ENCODE results near the gene ARHGEF18.
A peak's percentile ranks its signal among the peaks of the same experiment; 100 is the strongest.
"Not testable (repeated sequence)": the region's sequence is repeated elsewhere in the genome, so short reads cannot be mapped to it uniquely, and the experiment has no call there.

The ARHGEF18 gene

DNA sequence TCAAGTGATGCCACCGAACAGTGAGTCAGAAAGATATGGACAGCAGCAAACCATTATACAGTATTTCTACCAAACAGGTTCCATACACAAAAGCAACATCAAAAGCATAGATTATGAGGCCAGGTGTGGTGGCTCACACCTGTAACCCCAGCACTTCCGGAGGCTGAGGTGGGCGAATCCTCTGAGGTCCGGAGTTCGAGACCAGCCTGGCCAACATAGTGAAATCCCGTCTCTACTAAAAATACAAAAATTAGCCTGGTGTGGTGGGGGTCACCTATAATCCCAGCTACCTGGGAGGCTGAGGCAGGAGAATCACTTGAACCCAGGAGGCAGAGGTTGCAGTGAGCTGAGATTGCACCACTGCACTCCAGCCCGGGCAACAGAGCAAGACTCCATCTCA, 1.7 kb upstream of the ARHGEF18 start:
- DNase-seq (ENCODE audit: low read depth): not testable (repeated sequence)

DNA sequence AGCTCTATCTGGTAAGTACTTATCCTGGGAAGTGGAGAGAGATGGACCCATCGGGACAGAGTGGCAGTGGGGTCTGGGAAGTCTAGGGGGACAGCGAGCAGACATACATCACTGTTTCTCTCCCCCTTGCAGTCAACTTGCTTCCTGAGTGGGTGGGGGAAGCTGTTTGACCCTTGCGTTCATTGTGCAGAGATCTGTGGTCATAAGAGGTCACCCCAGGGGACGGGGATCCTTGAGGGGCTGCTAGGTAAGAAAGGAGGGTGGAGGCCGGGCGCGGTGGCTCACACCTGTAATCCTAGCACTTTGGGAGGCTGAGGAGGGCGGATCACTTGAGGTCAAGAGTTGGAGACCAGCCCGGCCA, 474 bp downstream of the ARHGEF18 start:
- no peak for DNase-seq (ENCODE audit: low read depth)

DNA sequence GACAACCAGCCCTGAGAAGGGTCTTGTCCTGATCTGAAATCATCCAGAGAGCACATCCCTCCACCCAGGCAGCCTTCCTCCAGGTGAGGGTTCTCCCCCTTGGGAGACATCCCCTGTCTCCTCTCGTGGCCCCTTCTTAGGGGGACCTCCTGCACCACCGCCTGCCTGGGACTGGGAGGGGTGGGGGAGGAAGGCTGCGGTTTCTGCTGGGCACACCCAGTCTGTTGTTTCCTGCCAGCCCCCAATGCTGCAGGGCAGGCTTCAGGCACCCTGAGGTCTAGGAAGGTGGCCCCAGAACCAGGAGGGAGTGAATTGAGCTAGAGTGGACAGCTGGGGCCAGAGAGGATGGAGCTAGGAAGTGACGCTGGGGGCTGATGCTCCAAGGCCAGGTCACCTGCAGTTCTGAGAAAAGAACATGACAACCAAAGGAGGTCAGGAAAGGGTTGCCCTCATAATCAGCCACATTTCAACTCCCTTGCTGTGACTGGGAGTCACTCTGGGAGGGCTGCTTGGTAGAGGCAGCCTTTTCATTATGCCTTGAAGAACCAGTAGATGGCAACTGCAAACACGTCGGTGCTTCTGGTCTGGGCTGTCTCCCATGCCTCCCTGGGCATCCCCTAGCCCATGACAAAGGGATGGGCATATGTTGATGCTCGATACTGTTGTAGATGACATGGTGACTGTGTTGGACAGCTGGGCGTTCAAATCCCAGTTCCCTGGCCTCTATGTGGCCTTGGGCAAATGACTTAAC, 1.4 kb downstream of the ARHGEF18 start:
- DNase-seq (ENCODE audit: low read depth): no peak

DNA sequence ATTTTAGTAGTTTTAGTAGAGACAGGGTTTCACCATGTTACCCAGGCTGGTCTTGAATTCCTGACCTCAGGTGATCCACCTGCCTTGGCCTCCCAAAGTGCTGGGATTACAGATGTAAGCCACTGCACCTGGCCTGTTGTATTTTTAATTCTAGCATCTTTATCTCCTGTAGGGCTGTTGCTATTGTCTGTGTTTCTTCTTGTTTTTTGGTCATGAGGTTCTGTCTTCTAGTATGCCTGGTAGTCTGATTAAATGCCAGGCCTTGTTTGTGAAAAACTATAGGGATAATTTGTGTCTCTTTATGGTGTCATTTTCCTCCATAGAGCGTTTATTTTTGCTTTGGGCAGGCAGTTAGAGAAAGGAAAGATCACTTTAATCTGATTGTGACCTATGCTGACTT, 3.1 kb downstream of the ARHGEF18 start:
- DNase-seq (ENCODE audit: low read depth): no peak

DNA sequence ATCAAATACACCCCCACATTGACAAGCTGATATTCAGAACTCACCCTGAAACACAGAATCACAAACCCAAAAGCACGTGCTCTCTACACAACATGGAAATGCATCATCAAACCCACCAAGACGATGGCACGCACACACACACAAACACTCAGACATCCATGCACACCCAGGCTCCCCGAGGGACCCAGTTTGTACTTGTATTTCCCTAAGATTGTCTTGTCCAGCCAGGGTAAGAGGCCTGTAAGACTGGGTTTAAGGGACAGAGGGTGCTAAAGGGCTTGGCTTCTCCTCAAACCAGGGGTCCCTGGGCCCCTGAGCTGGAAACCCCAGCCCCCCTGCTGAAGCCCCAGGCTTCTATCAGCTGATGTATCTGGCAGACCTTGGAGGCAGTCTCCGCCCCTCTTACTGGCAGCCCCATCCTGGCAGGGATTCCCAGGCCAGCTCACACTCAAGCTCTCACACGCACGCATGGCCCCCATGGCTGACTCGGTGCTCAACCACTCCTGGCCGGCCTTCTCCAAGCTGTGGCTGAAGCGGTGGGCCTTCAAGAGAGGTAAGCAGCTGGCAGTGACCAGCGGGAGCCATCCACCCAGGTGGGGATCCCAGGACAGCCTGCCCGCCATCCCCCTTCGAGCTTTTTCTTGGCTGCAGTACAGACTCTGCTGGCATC, 6.5 kb downstream of the ARHGEF18 start:
- no peak for DNase-seq (ENCODE audit: low read depth)

DNA sequence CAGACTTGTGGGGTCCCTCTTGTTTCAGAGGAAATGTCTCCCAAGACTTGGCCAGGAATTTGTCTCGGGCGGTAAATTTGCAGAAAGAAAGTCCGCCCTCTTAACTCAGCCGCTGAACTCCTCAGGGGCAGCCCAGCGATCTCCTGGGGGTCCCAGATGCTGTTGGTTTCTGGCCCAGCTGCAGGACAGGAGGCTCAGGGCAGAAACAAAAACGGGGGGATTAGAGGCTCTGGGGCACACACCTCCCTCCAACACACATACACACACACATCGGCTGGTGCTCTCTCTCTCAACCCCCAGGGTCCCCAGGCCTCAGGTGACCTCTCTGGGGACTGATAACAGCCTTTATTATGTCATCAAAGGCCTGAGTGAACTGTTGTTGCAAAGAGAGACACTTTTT, 7.1 kb downstream of the ARHGEF18 start:
- no peak for DNase-seq (ENCODE audit: low read depth)

- DNase-seq (ENCODE audit: low read depth): no peak
Measured at GRCh38 chr19:7356899-7357627, 8.3 kb downstream of the ARHGEF18 start.

DNA sequence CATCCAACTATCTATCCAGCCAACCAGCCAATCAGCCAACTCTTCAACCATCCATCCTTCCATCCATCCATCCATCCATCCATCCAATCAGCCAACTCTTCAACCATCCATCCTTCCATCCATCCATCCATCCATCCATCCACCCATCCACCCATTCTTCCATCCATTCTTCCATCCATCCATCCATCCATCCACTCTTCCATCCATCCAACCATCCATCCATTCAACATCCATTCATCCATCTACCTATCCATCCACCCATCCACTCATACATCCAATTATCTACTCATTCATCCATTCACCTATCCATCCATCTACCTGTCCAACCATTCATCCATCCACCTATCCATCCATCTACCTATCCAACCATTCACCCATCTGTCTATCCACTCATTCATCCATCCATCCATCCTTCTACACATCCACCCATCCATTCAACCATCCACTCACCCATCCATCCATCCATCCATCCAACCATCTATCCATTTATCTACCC, 9.4 kb downstream of the ARHGEF18 start:
- no peak for DNase-seq (ENCODE audit: low read depth)

GRCh38 chr19:7360393-7360984, 11.8 kb downstream of the ARHGEF18 start:
- no peak for DNase-seq (ENCODE audit: low read depth)

- no peak for DNase-seq (ENCODE audit: low read depth)
Measured at GRCh38 chr19:7363225-7363624, 14.5 kb downstream of the ARHGEF18 start.

DNA sequence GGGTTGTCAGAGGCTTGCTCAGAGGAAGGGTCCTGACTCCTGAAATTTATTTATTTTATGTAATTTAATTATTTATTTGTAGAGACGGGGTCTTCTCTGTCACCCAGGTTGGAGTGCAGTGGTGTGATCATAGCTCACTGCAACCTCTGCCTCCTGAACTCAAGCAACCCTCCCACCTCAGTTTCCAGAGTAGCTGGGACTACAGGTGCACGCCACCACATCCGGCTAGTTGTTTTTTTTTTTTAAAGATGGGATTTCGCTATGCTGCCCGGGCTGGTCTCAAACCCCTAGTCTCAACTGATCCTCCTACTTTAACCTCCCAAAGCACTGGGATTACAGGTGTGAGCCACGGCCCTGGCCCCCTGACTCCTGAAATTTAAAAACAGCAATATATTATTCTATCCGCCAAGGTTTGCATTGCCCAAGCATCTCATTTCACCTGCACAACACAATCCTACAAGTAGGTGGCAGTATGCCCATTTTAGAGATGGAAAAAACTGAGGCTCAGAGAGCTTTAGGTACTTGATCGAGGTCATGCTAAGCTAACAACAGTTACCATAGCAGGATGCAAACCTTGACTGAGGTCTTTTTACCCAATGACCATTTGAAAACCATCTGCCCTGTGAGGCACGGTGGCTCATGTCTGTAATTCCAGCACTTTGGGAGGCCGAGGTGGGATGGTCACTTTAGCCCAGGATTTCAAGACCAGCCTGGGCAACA, 18.1 kb downstream of the ARHGEF18 start:
- DNase-seq (ENCODE audit: low read depth): no peak

DNA sequence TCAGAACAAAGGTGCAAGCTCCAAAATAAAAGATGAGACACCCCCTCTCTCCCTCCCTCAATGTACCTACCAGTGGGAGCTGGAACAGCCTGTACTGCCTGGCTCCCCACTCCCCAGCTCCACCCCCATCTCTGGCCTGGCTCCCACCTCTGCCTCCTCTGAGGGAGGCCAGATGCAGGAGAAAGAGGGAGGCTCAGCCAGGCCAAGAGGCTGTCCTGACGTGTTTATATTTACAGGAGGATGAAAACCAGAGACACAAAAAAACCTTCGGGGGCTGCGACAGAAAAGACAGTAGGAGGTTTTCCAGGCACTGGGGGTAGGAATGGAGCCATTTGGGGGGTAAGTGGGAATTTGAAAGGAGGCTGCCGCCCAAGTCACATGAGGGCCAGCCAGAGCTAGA, 19.7 kb downstream of the ARHGEF18 start:
- no peak for DNase-seq (ENCODE audit: low read depth)

- peak; percentile 25 for DNase-seq (ENCODE audit: low read depth)
Measured at GRCh38 chr19:7368866-7369265, 20.1 kb downstream of the ARHGEF18 start.

- DNase-seq (ENCODE audit: low read depth): no peak
Measured at GRCh38 chr19:7370546-7370945, 21.8 kb downstream of the ARHGEF18 start.

GRCh38 chr19:7371001-7371400, 22.3 kb downstream of the ARHGEF18 start:
- DNase-seq (ENCODE audit: low read depth): no peak

DNA sequence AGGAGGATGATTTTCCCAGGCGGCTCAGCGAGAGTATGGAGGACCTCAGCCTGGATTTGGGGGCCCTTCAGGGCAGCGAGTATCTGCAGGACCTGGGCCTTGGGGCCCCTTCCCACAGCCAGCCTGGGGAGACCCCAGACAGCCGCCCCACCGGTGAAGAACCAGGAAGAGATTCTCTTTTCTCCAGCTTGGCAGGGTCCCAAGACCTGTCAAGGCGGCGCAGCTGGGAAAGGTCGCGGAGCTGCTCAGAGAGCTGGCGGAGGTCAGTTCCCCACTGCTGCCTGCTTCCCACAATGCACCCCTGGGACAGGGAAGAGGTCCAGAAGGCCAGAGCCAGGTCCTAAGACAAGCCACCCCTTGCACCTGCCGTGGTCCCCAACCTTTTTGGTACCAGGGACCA, 24.1 kb downstream of the ARHGEF18 start:
- no peak for DNase-seq (ENCODE audit: low read depth)

DNA sequence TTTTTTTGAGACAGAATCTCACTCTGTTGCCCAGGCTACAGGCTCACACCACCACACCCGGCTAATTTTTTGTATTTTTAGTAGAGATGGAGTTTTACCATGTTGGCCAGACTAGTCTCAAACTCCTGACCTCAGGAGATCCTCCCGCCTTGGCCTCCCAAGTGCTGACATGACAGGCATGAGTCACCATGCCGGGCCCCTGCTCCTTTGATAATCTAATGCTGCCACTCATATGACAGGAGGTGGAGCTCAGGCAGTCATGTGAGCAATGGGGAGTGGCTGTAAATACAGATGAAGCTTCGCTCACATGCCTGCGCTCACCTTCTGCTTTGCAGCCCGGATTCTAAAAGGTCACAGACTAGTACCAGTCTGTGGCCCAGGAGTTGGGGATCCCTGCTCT, 25.1 kb downstream of the ARHGEF18 start:
- no peak for DNase-seq (ENCODE audit: low read depth)

DNA sequence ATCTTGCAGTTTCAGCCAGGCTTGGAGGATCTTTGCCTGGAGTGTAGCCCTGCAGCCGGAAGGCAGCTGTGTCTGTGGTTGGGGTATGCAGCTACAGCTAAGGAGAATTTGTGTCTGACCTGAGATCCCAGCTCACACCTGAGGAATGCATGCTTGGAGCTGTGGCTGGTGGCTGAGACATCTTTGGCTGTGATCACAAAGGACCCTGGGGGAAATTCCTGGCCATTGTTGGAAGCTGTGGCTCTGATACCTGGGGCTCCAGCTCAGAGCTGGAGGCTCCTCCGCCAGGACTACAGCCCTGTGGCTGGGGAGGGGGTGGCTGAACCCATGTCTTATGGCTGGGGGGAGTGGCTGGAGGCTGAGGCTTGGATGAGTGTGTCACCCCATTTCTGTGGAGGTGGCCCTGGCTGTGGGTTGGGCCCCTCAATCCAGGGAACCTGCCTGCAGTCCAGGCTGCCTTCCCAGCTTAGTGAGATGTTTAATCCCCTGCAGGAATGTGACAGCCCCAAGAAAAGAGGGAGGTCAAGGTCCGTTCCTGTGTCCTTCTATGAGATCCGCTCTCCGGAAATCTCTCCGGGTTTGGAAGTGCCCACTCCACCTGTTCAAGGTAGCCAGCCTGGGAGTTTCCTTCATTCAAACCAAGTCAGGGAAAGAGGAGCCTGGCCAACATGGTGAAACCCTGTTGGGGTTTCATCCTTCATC, 27.6 kb downstream of the ARHGEF18 start:
- DNase-seq (ENCODE audit: low read depth): no peak

DNA sequence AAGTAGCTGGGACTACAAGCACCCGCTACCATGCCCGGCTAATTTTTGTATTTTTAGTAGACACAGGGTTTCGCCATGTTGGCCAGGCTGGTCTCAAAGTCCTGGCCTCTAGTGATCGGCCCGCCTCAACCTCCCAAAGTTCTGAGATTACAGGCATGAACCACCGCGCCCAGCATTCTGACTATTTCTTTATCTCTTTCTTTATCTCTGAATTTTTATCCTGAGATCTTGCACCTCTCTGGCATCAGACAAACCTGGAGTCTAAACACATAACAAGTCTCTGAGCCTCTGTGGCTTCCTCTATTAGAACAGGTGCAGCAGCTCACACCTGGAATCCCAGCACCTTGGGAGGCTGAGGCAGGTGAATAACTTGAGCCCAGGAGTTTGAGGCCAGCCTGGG, 28.5 kb downstream of the ARHGEF18 start:
- DNase-seq (ENCODE audit: low read depth): no peak

- DNase-seq (ENCODE audit: low read depth): no peak
Measured at GRCh38 chr19:7381073-7381390, 32.3 kb downstream of the ARHGEF18 start.

DNA sequence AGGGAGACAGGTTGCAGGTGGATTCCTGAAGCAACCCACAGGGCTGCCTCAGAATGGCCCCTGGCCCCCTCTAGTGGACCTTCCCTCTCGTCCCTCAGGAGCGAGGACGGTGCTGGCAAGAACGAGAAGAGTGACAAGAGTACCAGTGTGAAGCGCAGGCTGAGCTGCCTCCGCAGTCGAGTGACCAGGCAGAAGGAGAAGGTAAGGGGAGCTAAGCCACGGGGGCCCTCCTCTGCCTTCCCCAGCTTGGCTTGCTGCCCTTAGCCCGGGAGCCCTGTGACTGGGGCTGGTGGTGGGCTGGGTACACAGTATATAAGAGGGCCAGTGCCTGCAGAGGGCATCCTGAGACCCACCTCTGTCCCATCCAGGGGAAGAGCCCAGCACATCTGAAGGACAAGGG, 34.0 kb downstream of the ARHGEF18 start:
- DNase-seq (ENCODE audit: low read depth): no peak

- no peak for DNase-seq (ENCODE audit: low read depth)
Measured at GRCh38 chr19:7383284-7383683, 34.5 kb downstream of the ARHGEF18 start.
